Muscle layer of duodenum (tissue), 2 donors: ENCODE data around the gene RUNX1.
A peak's percentile ranks its signal among the peaks of the same experiment; 100 is the strongest.

ENCODE experiments used
- H3K27ac ChIP-seq: one replicate; pipeline ENCODE4 v1.7.0; 2013; ENCODE audit warnings: mild to moderate bottlenecking, low read length
- H3K27me3 ChIP-seq: one replicate; pipeline ENCODE4 v1.7.0; 2013; ENCODE audit warnings: low read depth, mild to moderate bottlenecking, control low read depth, low read length
- H3K36me3 ChIP-seq, 2 donors: one replicate each; pipeline ENCODE4 v1.7.0; 2013; ENCODE audit warnings: low read length in 2 of 2, control low read depth in 1 of 2, mild to moderate bottlenecking in 1 of 2; ENCODE audit not compliant: insufficient read depth in 2 of 2, control insufficient read depth in 1 of 2
- H3K4me1 ChIP-seq, 2 donors: one replicate each; pipeline ENCODE4 v1.7.0; 2013; ENCODE audit warnings: low read length in 2 of 2, mild to moderate bottlenecking in 2 of 2, control low read depth in 1 of 2, moderate library complexity in 1 of 2; ENCODE audit not compliant: insufficient read depth in 2 of 2, control insufficient read depth in 1 of 2
- H3K4me3 ChIP-seq, 2 donors: one replicate each; pipeline ENCODE4 v1.7.0; 2013; ENCODE audit warnings: low read length in 2 of 2, low read depth in 1 of 2, mild to moderate bottlenecking in 1 of 2
- H3K9me3 ChIP-seq, 2 donors: one replicate each; pipeline ENCODE4 v1.7.0; 2013; ENCODE audit warnings: low read length in 2 of 2, control low read depth in 1 of 2, mild to moderate bottlenecking in 1 of 2; ENCODE audit not compliant: control insufficient read depth in 1 of 2
- donor health status: healthy.

The RUNX1 gene

DNA sequence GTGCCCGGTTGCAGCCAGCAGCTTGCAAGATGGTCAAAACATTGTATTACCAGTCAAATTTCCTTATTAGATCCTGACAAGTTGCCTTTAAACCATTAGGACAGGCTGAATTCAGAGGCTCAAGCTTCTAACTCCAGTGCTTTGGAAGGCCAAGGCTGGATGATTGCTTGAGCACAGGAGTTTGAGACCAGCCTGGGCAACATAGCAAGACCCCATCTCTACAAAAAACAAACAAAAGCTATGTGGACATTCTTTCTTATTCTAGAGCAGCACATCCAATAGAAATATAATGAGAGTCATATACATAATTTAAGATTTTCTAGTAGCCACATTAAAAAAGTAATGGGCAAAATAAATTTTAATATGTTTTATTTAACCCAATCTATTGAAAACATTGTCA is 149.3 kb downstream of the RUNX1 start:
- Histone ChIP-seq H3K27ac (no peak overlapping the region), H3K27me3 (no peaks in the 10 kb centered on the region), H3K36me3 (no peaks in the 10 kb centered on the region)

DNA sequence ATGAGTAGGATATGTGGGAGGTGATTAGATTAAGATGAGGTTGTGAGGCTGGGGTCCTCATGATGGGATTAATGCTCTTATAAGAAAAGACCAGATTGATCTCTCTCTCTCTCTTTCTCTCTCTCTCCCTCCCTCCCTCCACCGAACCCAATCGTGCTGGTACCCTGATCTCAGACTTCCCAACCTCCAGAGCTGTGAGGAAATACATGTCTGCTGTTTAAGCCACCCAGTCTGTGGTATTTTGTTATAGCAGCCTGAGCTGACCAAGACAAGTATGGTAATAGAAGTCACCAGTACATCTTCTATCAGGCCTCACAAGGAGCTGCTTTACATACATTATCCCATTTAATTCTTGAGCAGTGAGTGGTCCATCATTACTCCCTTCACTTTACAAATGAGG is 149.8 kb downstream of the RUNX1 start:
- no peak overlapping the region for H3K27ac ChIP-seq
- H3K36me3 ChIP-seq, result no peaks in the 10 kb centered on the region
- no peaks in the 10 kb centered on the region for H3K27me3 ChIP-seq
- H3K9me3 ChIP-seq, result peaks cover 0 to 7% of the 10 kb centered on the region in 2 donors
- no peak overlapping the region for H3K4me3 ChIP-seq
- H3K4me1 ChIP-seq, result no peaks in the 10 kb centered on the region

More for the DNA sequence above, 149.3 kb downstream of the RUNX1 start:
- no peak overlapping the region for H3K4me3 ChIP-seq
- no peaks in the 10 kb centered on the region for H3K4me1 ChIP-seq
- peaks cover 0 to 7% of the 10 kb centered on the region in 2 donors for H3K9me3 ChIP-seq

DNA sequence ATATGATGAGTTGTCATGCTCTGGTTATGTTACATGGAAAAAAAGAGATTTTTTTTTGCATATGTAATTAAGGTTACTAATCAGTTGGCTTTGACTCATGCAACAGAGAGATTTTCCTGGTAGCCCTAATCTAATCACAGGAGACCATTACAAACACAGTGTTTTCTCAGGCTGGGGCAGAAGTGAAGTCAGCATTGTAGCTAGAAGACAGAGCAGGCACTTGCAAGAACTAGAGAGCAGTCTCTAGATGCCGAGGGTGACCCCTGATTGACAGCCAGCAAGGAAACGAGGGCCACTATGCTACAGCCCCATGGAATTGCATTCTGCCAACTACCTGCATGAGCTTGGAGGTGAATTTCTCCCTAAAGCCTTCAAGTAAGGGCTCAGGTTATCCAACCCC is 151.3 kb downstream of the RUNX1 start:
- no peaks in the 10 kb centered on the region for H3K27me3 ChIP-seq

DNA sequence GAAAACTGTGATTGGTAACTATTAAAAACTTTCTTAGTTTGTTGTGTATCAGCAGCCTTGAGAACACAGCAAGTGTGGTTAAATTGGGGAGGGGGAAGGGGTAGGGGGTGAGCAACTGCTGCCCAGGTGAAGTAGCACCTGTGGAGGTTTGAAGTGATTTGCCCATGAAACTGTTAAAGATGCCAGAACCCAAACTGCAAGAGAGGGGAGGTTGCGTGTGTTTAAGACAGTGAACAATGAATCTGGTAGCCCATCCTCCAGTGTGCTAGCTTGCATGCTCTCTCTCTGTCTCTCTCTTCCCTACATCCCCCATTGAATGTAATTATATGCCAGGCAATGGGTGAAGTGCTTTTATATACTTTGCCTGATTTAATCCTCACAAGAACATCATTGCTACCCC is 154.7 kb downstream of the RUNX1 start:
- H3K27me3 ChIP-seq, result peaks cover 14% of the 10 kb centered on the region
- peaks cover 0 to 9% of the 10 kb centered on the region in 2 donors for H3K4me1 ChIP-seq
- no peaks in the 10 kb centered on the region for H3K36me3 ChIP-seq
- H3K27ac ChIP-seq, result no peak overlapping the region
- H3K4me3 ChIP-seq, result no peak overlapping the region
- peaks cover 0 to 7% of the 10 kb centered on the region in 2 donors for H3K9me3 ChIP-seq

More for the DNA sequence above, 151.3 kb downstream of the RUNX1 start:
- Histone ChIP-seq H3K4me3 (no peak overlapping the region), H3K27ac (no peak overlapping the region), H3K4me1 (no peaks in the 10 kb centered on the region), H3K36me3 (no peaks in the 10 kb centered on the region), H3K9me3 (peaks cover 0 to 7% of the 10 kb centered on the region in 2 donors)

DNA sequence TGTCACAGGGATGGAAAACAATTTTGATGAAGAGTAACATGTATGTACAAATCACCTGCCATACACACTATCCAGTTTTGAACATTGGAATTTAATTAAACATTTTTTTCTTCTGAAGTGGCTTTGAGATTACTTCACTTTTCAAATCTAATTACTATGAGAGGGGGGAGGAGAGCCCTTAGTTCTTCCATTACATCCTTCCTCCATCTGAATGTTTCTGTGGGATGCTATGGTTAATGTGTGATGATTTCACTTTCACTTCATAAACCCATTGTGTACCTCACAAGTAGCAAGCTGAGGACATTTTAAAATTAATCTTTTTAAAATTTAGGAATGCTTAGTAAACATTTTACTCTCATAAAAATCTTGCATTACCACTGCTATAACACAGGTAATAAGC is 156.9 kb downstream of the RUNX1 start:
- Histone ChIP-seq H3K4me1 (peaks cover 0 to 16% of the 10 kb centered on the region in 2 donors), H3K27me3 (peaks cover 14% of the 10 kb centered on the region), H3K9me3 (no peaks in the 10 kb centered on the region), H3K27ac (no peak overlapping the region), H3K4me3 (no peak overlapping the region), H3K36me3 (no peaks in the 10 kb centered on the region)

DNA sequence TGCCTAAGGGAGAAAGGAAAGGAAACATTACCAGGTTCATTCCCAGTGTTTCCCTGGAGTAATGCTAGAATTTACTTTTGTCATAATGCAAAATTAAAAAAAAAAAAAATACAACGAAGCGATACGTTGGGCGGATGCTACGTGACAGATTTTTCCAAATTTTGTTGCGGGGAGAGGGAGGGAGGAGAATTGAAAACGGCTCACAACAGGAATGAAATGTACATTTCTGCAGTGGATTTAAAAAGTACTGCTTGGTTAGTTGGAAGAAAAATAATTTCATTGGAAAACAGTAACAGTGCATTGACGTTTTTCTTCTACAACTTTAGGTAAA is 157.5 kb downstream of the RUNX1 start:
- H3K36me3 ChIP-seq, result no peaks in the 10 kb centered on the region
- no peaks in the 10 kb centered on the region for H3K9me3 ChIP-seq
- peaks cover 14% of the 10 kb centered on the region for H3K27me3 ChIP-seq
- H3K4me1 ChIP-seq, result peaks cover 0 to 16% of the 10 kb centered on the region in 2 donors
- peak overlapping the region; percentile 37 to 73 for H3K4me3 ChIP-seq
- peak overlapping the region; percentile 16 for H3K27ac ChIP-seq

DNA sequence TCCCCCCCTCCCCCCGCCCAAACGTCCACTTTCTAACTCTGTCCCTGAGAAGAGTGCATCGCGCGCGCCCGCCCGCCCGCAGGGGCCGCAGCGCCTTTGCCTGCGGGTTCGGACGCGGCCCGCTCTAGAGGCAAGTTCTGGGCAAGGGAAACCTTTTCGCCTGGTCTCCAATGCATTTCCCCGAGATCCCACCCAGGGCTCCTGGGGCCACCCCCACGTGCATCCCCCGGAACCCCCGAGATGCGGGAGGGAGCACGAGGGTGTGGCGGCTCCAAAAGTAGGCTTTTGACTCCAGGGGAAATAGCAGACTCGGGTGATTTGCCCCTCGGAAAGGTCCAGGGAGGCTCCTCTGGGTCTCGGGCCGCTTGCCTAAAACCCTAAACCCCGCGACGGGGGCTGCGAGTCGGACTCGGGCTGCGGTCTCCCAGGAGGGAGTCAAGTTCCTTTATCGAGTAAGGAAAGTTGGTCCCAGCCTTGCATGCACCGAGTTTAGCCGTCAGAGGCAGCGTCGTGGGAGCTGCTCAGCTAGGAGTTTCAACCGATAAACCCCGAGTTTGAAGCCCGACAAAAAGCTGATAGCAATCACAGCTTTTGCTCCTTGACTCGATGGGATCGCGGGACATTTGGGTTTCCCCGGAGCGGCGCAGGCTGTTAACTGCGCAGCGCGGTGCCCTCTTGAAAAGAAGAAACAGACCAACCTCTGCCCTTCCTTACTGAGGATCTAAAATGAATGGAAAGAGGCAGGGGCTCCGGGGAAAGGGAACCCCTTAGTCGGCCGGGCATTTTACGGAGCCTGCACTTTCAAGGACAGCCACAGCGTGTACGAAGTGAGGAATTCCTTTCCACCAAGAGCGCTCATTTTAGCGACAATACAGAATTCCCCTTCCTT is 158.1 kb downstream of the RUNX1 start:
- Histone ChIP-seq H3K4me3 (peak overlapping the region; percentile 37 to 73), H3K9me3 (no peaks in the 10 kb centered on the region), H3K4me1 (peaks cover 0 to 21% of the 10 kb centered on the region in 2 donors), H3K27me3 (peaks cover 14% of the 10 kb centered on the region), H3K36me3 (no peaks in the 10 kb centered on the region), H3K27ac (peak overlapping the region; percentile 16)

DNA sequence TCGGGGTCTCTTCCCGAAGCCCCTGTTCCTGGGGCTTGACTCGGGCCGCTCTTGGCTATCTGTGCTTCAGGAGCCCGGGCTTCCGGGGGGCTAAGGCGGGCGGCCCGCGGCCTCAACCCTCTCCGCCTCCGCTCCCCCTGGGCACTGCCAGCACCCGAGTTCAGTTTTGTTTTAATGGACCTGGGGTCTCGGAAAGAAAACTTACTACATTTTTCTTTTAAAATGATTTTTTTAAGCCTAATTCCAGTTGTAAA is 158.7 kb downstream of the RUNX1 start:
- H3K36me3 ChIP-seq, result no peaks in the 10 kb centered on the region
- peak overlapping the region in 1 of 2 donors; percentile 73 for H3K4me3 ChIP-seq
- peaks cover 14% of the 10 kb centered on the region for H3K27me3 ChIP-seq
- H3K27ac ChIP-seq, result peak overlapping the region; percentile 31
- H3K9me3 ChIP-seq, result no peaks in the 10 kb centered on the region
- H3K4me1 ChIP-seq, result peaks cover 0 to 23% of the 10 kb centered on the region in 2 donors

DNA sequence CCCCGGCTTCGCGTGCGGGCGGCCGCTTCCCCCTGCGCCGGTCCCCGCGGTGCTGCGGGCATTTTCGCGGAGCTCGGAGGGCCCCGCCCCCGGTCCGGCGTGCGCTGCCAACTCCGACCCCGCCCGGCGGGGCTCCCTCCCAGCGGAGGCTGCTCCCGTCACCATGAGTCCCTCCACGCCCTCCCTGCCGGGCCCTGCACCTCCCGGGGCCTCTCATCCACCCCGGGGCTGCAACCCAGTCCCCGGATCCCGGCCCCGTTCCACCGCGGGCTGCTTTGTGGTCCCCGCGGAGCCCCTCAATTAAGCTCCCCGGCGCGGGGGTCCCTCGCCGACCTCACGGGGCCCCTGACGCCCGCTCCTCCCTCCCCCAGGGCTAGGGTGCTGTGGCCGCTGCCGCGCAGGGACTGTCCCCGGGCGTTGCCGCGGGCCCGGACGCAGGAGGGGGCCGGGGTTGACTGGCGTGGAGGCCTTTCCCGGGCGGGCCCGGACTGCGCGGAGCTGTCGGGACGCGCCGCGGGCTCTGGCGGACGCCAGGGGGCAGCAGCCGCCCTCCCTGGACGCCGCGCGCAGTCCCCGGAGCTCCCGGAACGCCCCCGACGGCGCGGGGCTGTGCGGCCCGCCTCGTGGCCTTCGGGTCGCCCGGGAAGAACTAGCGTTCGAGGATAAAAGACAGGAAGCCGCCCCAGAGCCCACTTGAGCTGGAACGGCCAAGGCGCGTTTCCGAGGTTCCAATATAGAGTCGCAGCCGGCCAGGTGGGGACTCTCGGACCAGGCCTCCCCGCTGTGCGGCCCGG is 159.2 kb downstream of the RUNX1 start:
- H3K27me3 ChIP-seq, result peaks cover 14% of the 10 kb centered on the region
- no peaks in the 10 kb centered on the region for H3K36me3 ChIP-seq
- no peaks in the 10 kb centered on the region for H3K9me3 ChIP-seq
- peak overlapping the region; percentile 69 for H3K27ac ChIP-seq
- H3K4me1 ChIP-seq, result peaks cover 0 to 23% of the 10 kb centered on the region in 2 donors
- peak overlapping the region; percentile 37 to 73 for H3K4me3 ChIP-seq

DNA sequence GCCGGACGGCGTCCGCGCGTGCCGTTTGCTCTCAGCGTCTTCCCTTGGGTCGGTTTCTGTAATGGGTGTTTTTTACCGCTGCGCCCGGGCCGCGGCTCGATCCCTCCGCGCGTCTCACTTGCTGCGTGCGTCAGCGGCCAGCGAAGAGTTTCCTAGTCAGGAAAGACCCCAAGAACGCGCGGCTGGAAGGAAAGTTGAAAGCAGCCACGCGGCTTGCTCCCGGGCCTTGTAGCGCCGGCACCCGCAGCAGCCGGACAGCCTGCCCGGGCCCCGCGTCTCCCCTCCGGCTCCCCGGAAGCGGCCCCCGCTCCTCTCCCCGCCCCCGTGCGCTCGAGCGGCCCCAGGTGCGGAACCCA is 159.8 kb downstream of the RUNX1 start:
- Histone ChIP-seq H3K4me3 (peak overlapping the region; percentile 61 to 73), H3K36me3 (no peaks in the 10 kb centered on the region), H3K27me3 (peaks cover 14% of the 10 kb centered on the region), H3K9me3 (no peaks in the 10 kb centered on the region), H3K4me1 (peaks cover 0 to 23% of the 10 kb centered on the region in 2 donors), H3K27ac (peak overlapping the region; percentile 69)

DNA sequence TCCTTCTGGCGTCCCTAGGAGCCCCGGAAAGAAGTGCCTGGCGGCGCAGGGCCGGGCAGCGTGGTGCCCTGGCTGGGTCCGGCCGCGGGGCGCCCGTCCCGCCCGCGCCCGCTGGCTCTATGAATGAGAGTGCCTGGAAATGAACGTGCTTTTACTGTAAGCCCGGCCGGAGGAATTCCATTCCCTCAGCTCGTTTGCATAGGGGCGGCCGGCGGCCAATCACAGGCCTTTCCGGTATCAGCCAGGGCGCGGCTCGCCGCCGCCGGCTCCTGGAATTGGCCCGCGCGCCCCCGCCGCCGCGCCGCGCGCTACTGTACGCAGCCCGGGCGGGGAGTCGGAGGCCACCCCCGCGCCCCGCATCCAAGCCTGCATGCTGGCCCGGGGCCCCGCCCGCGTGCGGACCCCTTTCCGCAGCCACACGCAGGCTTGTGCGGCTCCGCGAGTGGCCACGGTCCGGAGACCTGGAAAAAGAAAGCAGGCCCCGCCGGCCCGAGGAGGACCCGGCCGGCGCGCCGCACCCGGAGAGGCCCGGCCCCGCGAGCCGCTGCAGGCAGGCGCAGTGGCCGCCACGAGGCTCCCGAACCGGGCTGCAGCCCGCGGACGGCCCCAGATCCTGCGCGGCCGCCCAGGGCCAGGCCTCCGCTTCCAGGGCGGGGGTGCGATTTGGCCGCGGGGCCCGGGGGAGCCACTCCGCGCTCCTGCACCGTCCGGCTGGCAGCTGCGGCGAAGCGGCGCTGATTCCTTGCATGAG is 160.4 kb downstream of the RUNX1 start:
- Histone ChIP-seq H3K9me3 (no peaks in the 10 kb centered on the region), H3K27ac (peak overlapping the region; percentile 96), H3K4me3 (peak overlapping the region; percentile 73 to 80), H3K27me3 (peaks cover 14% of the 10 kb centered on the region), H3K36me3 (no peaks in the 10 kb centered on the region), H3K4me1 (peaks cover 0 to 23% of the 10 kb centered on the region in 2 donors)
